Activated CD8-positive, alpha-beta T cell treated with anti-CD3 and anti-CD28 coated beads, Interleukin-2, amount 10 ng/mL, durations not matched to agents 7 days and 5 days (primary cell): Measurements from ENCODE around the gene DGKQ. TPM values are rescaled to one million over a fixed set of nuclear protein-coding genes. Genes with fewer than 3 reads are reported as not detected.

Source experiments
- ATAC-seq: fragments of 150-1000 bp; cut with Tn5 transposase; one replicate; pipeline ENCODE4 v1.10.0; 2021; ENCODE audit warnings: moderate library complexity
- CTCF ChIA-PET: fragments of 350-600 bp; sonication (Branson Sonifier 250); formaldehyde crosslinking; loops from one replicate; lab custom pipeline; 2021; ENCODE audit warnings: antibody characterized with exemption; lab: Charles Lee
- POLR2A ChIA-PET: fragments of 350-600 bp; sonication (Branson Sonifier 250); formaldehyde crosslinking; loops from one replicate; lab custom pipeline; 2021; ENCODE audit warnings: antibody characterized with exemption; lab: Charles Lee
- DNase-seq: peaks from one replicate; pipeline ENCODE4 v3.0.0-alpha.2; 2020
- H3K27ac Mint-ChIP-seq: one replicate; pipeline ENCODE4 v1.8.0; 2021; ENCODE audit warnings: mild to moderate bottlenecking, mixed read lengths
- H3K27me3 Mint-ChIP-seq: one replicate; pipeline ENCODE4 v1.8.0; 2021; ENCODE audit warnings: low read depth, mixed read lengths
- H3K36me3 Mint-ChIP-seq: one replicate; pipeline ENCODE4 v1.8.0; 2021; ENCODE audit warnings: low read depth, mixed read lengths
- H3K4me1 Mint-ChIP-seq: one replicate; pipeline ENCODE4 v1.8.0; 2021; ENCODE audit warnings: low read depth, mixed read lengths
- H3K4me3 Mint-ChIP-seq: one replicate; pipeline ENCODE4 v1.8.0; 2021; ENCODE audit warnings: mild to moderate bottlenecking, mixed read lengths
- H3K9me3 Mint-ChIP-seq: one replicate; pipeline ENCODE4 v1.8.0; 2022; ENCODE audit warnings: mixed read lengths; ENCODE audit not compliant: insufficient read depth
- total RNA-seq, 2 experiments: library from RNA; stranded (reverse); gene quantifications; one replicate each; pipeline ENCODE4 v1.2.3, GENCODE V29; 2021

DGKQ gene
- total RNA-seq, 2 experiments from 2014 or later = 15.9 to 16.2 TPM

DNA sequence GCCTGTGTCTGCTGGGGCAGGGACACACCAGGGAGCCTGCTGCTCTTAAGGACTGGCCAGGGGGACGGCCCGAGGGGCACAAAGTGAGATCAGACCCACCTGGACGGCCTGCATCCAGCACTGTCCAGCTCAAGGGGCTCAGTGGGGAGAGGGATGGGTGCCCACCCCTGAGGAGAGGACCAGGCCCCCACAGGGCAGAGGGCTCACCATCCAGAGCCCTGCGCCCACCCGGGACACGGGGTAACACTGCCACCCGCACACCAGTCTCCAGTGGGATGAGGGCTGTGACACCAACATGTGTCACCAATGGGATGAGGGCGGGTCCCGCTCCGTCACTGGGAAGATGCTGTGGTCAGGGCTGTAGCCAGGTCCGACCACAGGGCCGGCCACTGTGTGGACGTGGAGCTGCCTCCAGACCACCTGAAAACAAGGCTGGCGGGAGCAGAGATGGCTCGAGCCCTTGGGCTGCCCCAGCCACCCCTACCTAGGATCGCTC, 13.2 kb downstream of the DGKQ start:
- ATAC-seq = no peak
- no peak overlapping the region for H3K27ac Mint-ChIP-seq

GRCh38 chr4:959338-960139, 13.8 kb downstream of the DGKQ start:
- H3K36me3 Mint-ChIP-seq = peaks cover 5% of the 10 kb centered on the region
- ATAC-seq = no peak
- H3K9me3 Mint-ChIP-seq = no peaks in the 10 kb centered on the region
- H3K27ac Mint-ChIP-seq = no peak overlapping the region
- CTCF ChIA-PET = no interaction called here
- H3K4me3 Mint-ChIP-seq = no peak overlapping the region
- POLR2A ChIA-PET = no interaction called here
- no peaks in the 10 kb centered on the region for H3K4me1 Mint-ChIP-seq
- H3K27me3 Mint-ChIP-seq = no peaks in the 10 kb centered on the region
- no peak for DNase-seq

More for the DNA sequence above, 13.2 kb downstream of the DGKQ start:
- Mint-ChIP-seq H3K4me1 (no peaks in the 10 kb centered on the region), H3K9me3 (no peaks in the 10 kb centered on the region), H3K36me3 (peaks cover 3% of the 10 kb centered on the region), H3K4me3 (no peak overlapping the region), H3K27me3 (no peaks in the 10 kb centered on the region)
- DNase-seq = no peak
- ChIA-PET POLR2A (no interaction called here), CTCF (no interaction called here)

DNA sequence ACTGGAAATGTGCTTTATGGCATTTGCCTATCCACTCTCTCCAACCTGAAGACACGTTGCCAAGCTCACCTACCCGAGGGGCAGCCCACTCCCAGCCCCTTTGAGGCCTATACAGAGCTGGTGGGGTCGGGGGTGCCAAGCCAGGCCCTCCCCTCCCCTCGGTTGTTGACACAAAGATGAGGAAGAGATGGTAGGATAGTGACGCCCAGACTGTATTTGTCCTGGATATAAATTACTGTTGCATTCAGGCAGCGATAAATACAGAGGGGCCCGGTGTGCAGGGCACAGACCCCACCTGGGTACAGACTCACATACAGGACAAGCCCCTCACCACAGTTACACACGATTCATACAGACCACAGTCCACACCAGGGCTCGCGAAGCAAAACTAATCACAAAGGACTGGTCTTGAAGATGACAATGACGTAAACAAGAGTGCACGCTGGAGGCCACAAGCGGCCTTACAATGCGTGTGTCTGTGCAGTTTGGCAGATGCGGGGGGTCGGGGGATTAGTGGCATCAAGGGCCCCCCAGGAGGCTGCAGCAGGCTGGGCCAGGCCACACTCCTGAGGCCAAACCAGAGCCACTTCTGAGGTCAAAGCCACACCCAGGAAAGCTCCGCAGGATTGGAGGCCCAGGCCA, 14.6 kb downstream of the DGKQ start:
- DNase-seq (no peak), ATAC-seq (no peak)
- no peaks in the 10 kb centered on the region for H3K27me3 Mint-ChIP-seq
- ChIA-PET POLR2A (no interaction called here), CTCF (no interaction called here)
- H3K9me3 Mint-ChIP-seq = no peaks in the 10 kb centered on the region
- H3K4me1 Mint-ChIP-seq = no peaks in the 10 kb centered on the region
- peaks cover 5% of the 10 kb centered on the region for H3K36me3 Mint-ChIP-seq
- H3K4me3 Mint-ChIP-seq = no peak overlapping the region
- H3K27ac Mint-ChIP-seq = no peak overlapping the region

DNA sequence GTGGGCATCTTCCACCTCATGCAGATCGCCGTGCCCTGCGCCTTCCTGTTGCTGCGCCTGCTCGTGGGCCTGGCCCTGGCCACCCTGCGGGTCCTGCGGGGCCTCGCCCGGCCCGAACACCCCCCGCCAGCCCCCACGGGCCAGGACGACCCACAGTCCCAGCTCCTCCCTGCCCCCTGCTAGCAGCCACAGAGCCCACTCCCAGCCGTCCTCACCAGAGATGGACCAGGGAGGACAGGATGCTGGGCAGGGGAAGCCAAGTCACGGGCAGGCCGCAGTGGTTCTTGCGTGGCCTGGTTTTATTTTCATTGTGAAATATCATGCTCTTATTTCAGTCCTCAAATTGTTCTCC, 15.1 kb downstream of the DGKQ start:
- no peak for DNase-seq
- ChIA-PET POLR2A (no interaction called here), CTCF (no interaction called here)
- H3K4me3 Mint-ChIP-seq = no peak overlapping the region
- no peaks in the 10 kb centered on the region for H3K4me1 Mint-ChIP-seq
- H3K27me3 Mint-ChIP-seq = no peaks in the 10 kb centered on the region
- no peak for ATAC-seq
- no peak overlapping the region for H3K27ac Mint-ChIP-seq
- peaks cover 6% of the 10 kb centered on the region for H3K36me3 Mint-ChIP-seq
- no peaks in the 10 kb centered on the region for H3K9me3 Mint-ChIP-seq

GRCh38 chr4:957581-958313, 15.6 kb downstream of the DGKQ start:
- peaks cover 7% of the 10 kb centered on the region for H3K36me3 Mint-ChIP-seq
- H3K9me3 Mint-ChIP-seq = no peaks in the 10 kb centered on the region
- ATAC-seq = no peak
- no peaks in the 10 kb centered on the region for H3K4me1 Mint-ChIP-seq
- no peak for DNase-seq
- H3K27ac Mint-ChIP-seq = no peak overlapping the region
- no peak overlapping the region for H3K4me3 Mint-ChIP-seq
- no peaks in the 10 kb centered on the region for H3K27me3 Mint-ChIP-seq
- POLR2A ChIA-PET = no interaction called here
- CTCF ChIA-PET = no interaction called here

GRCh38 chr4:957231-957580, 16.2 kb downstream of the DGKQ start:
- ChIA-PET CTCF (no interaction called here), POLR2A (no interaction called here)
- H3K36me3 Mint-ChIP-seq = peaks cover 7% of the 10 kb centered on the region
- H3K4me3 Mint-ChIP-seq = no peak overlapping the region
- DNase-seq (no peak), ATAC-seq (no peak)
- H3K27me3 Mint-ChIP-seq = no peaks in the 10 kb centered on the region
- H3K4me1 Mint-ChIP-seq = no peaks in the 10 kb centered on the region
- H3K27ac Mint-ChIP-seq = no peak overlapping the region
- H3K9me3 Mint-ChIP-seq = no peaks in the 10 kb centered on the region

GRCh38 chr4:956531-957230, 16.7 kb downstream of the DGKQ start:
- H3K9me3 Mint-ChIP-seq = no peaks in the 10 kb centered on the region
- H3K27me3 Mint-ChIP-seq = no peaks in the 10 kb centered on the region
- peaks cover 7% of the 10 kb centered on the region for H3K36me3 Mint-ChIP-seq
- ATAC-seq (no peak), DNase-seq (no peak)
- POLR2A ChIA-PET = no interaction called here
- CTCF ChIA-PET = no interaction called here
- no peak overlapping the region for H3K4me3 Mint-ChIP-seq
- H3K27ac Mint-ChIP-seq = no peak overlapping the region
- no peaks in the 10 kb centered on the region for H3K4me1 Mint-ChIP-seq

DNA sequence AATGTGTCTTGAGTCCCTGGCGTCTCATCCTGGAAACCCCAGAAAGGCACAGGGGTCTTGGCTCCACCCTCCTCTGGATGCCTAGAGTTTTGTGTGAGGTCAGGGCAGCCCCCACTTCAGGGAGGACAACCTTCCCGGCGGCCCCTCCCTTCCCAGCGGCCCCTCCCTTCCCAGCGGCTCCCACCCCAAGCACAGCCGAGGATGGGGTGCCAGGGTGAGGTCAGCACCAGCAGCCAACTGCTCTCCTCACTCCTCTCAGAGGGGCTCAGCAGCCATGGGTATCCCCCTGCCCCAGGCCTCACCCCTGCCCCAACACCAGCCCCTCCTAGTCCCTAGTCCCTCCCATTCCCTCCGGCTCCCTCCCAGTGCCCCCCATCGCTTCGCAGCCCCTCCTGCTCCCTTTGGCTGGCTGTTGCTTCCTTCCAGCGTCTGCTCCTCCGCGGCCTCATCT, 17.4 kb downstream of the DGKQ start:
- no peak for DNase-seq
- no peak for ATAC-seq
- ChIA-PET POLR2A (no interaction called here), CTCF (no interaction called here)
- H3K4me3 Mint-ChIP-seq = no peak overlapping the region
- no peak overlapping the region for H3K27ac Mint-ChIP-seq
- no peaks in the 10 kb centered on the region for H3K9me3 Mint-ChIP-seq
- peaks cover 7% of the 10 kb centered on the region for H3K36me3 Mint-ChIP-seq
- H3K4me1 Mint-ChIP-seq = no peaks in the 10 kb centered on the region
- no peaks in the 10 kb centered on the region for H3K27me3 Mint-ChIP-seq

- ChIA-PET POLR2A (no interaction called here), CTCF (no interaction called here)
- H3K4me1 Mint-ChIP-seq = no peaks in the 10 kb centered on the region
- DNase-seq = no peak
- no peaks in the 10 kb centered on the region for H3K27me3 Mint-ChIP-seq
- ATAC-seq = no peak
- no peak overlapping the region for H3K4me3 Mint-ChIP-seq
- no peak overlapping the region for H3K27ac Mint-ChIP-seq
- no peaks in the 10 kb centered on the region for H3K9me3 Mint-ChIP-seq
- H3K36me3 Mint-ChIP-seq = peaks cover 7% of the 10 kb centered on the region
These were observed 18.0 kb downstream of the DGKQ start for GRCh38 chr4:955161-955921.

- DNase-seq (no peak), ATAC-seq (no peak)
- Mint-ChIP-seq H3K27ac (no peak overlapping the region), H3K36me3 (peaks cover 7% of the 10 kb centered on the region), H3K4me1 (no peaks in the 10 kb centered on the region), H3K4me3 (no peak overlapping the region), H3K27me3 (no peaks in the 10 kb centered on the region), H3K9me3 (no peaks in the 10 kb centered on the region)
- ChIA-PET POLR2A (no interaction called here), CTCF (no interaction called here)
These were observed 19.0 kb downstream of the DGKQ start for GRCh38 chr4:954211-955020.

DNA sequence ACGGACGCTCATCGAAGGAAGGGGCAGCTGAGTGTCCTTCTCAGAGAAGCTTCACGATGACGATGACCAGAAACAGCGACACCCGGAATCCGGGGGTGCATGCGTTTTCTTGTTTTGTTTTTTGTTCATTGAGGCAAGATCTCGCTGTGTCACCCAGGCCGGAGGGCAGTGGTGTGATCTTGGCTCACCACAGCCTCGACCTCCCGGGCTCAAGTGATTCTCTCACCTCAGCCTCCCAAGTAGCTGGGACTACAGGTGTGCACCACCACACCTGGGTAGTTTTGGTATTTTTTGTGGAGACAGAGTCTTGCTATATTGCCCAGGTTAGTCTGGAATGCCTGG, 19.8 kb downstream of the DGKQ start:
- no peak overlapping the region for H3K4me3 Mint-ChIP-seq
- ATAC-seq = no peak
- peaks cover 7% of the 10 kb centered on the region for H3K36me3 Mint-ChIP-seq
- DNase-seq = no peak
- H3K27me3 Mint-ChIP-seq = no peaks in the 10 kb centered on the region
- H3K4me1 Mint-ChIP-seq = no peaks in the 10 kb centered on the region
- no peaks in the 10 kb centered on the region for H3K9me3 Mint-ChIP-seq
- no peak overlapping the region for H3K27ac Mint-ChIP-seq
- ChIA-PET CTCF (no interaction called here), POLR2A (no interaction called here)
